Progenitor cell of endocrine pancreas (in vitro differentiated cells): ENCODE measurements around the gene KIF25. TPM values are rescaled to one million over a fixed set of nuclear protein-coding genes. Genes with fewer than 3 reads are reported as not detected.

Source experiments
- DNase-seq: peaks from one replicate; pipeline ENCODE4 v3.0.0; 2021; ENCODE audit warnings: low spot score; ENCODE audit not compliant: unreplicated experiment
- H3K27ac Mint-ChIP-seq: 2 replicates; pipeline ENCODE4 v1.8.0; 2021; ENCODE audit warnings: mild to moderate bottlenecking, moderate library complexity, mixed read lengths
- H3K27me3 Mint-ChIP-seq: 2 replicates; pipeline ENCODE4 v1.8.0; 2021; ENCODE audit warnings: mixed read lengths
- H3K36me3 Mint-ChIP-seq: 2 replicates; pipeline ENCODE4 v1.8.0; 2022; ENCODE audit warnings: mixed read lengths; ENCODE audit not compliant: insufficient read depth
- H3K4me1 Mint-ChIP-seq: 2 replicates; pipeline ENCODE4 v1.8.0; 2021; ENCODE audit warnings: low read depth, mixed read lengths
- H3K4me3 Mint-ChIP-seq: 2 replicates; pipeline ENCODE4 v1.8.0; 2021; ENCODE audit warnings: low read depth, mild to moderate bottlenecking, moderate library complexity, mixed read lengths
- H3K9me3 Mint-ChIP-seq: 2 replicates; pipeline ENCODE4 v1.8.0; 2021; ENCODE audit warnings: low read depth, mixed read lengths
- total RNA-seq: library from RNA; stranded (reverse); gene quantifications from 2 replicates; pipeline ENCODE4 v1.2.1, GENCODE V29; 2021
- TF ChIP-seq, protein P1 (sequence below): fragments of 200-600 bp; sonication (generic); IDR thresholded peaks from one replicate; pipeline ENCODE4 v1.5.0; 2021; ENCODE audit warnings: antibody characterized with exemption, mild to moderate bottlenecking; ENCODE audit not compliant: unreplicated experiment

KIF25 gene
- total RNA-seq, 1 donor from 2014 or later = not detected

DNA sequence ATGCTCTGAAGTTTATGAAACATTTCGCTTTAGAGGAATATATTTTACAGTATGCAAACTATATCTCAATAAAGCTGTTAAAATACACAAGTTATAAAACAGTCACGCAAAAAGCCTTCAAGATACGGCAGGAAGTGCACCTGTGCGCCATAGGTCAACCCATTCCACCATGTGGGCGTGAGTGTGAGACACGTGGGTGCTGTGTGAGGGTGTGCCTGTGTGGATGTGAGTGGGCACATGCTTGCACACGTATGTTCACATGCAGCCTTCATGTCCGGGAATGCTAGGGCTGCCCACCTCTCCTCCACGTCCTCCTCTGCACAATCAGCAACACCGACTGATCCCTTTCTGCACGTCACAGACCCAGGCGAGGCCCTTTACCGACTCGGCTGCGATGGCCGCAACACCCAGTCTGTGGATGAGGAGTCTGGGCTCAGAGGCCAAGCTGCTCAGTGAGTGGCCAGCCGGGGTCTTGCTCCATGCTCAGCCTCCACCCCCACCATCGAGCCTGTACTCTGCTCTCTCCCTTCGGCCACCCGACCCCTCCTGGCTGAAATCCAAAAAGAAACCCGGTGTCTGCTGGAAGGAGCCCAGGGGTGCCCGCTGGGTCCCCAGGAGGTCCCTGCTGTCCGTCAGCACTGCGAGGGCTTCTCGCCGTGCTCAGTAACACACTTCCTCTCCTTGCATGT, 84.5 kb downstream of the KIF25 start:
- H3K27ac Mint-ChIP-seq = no peak overlapping the region

DNA sequence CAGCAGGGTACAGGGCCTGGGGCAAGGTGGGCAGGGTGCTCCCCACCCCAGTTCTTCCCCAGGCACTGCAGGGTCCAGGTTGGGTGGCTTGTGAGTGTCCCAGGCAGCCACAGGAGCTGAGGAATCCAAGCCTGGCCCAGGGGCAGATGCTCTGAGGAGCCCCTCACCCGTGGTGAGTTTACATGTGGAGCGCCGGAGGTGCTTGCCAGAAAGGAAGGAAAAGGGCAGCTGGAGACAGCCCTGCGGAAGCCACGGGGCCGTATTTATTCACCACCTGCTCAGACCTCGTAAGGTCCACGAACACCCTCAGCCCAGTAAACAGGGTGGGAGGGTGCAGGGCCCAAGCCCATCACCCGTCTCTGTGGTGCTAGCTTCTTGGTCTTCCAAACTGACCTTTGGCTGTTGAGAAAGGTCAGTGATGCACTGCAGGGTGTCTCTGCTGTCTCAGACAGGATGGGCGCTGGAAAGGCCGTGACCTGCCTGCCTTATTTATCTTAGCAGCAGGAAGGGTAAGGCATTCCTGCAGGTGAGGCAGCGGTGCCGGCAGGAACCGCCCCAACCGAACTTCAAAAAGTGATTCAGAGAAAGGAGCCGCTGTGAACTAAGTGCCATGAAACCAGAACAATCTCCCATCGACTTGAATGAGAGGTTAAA, 85.5 kb downstream of the KIF25 start:
- Mint-ChIP-seq H3K27me3 (peaks cover 14% of the 10 kb centered on the region), H3K9me3 (no peaks in the 10 kb centered on the region), H3K27ac (no peak overlapping the region), H3K4me3 (no peak overlapping the region), H3K36me3 (no peaks in the 10 kb centered on the region), H3K4me1 (peaks cover 12% of the 10 kb centered on the region)
- TF ChIP-seq, protein P1, sequence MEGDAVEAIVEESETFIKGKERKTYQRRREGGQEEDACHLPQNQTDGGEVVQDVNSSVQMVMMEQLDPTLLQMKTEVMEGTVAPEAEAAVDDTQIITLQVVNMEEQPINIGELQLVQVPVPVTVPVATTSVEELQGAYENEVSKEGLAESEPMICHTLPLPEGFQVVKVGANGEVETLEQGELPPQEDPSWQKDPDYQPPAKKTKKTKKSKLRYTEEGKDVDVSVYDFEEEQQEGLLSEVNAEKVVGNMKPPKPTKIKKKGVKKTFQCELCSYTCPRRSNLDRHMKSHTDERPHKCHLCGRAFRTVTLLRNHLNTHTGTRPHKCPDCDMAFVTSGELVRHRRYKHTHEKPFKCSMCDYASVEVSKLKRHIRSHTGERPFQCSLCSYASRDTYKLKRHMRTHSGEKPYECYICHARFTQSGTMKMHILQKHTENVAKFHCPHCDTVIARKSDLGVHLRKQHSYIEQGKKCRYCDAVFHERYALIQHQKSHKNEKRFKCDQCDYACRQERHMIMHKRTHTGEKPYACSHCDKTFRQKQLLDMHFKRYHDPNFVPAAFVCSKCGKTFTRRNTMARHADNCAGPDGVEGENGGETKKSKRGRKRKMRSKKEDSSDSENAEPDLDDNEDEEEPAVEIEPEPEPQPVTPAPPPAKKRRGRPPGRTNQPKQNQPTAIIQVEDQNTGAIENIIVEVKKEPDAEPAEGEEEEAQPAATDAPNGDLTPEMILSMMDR = no peak
- DNase-seq = no peak

More for the DNA sequence above, 84.5 kb downstream of the KIF25 start:
- no peak overlapping the region for H3K4me3 Mint-ChIP-seq
- H3K36me3 Mint-ChIP-seq = no peaks in the 10 kb centered on the region
- peaks cover 9% of the 10 kb centered on the region for H3K4me1 Mint-ChIP-seq
- H3K27me3 Mint-ChIP-seq = peaks cover 14% of the 10 kb centered on the region
- TF ChIP-seq, protein P1 = no peak
- DNase-seq = no peak
- H3K9me3 Mint-ChIP-seq = no peaks in the 10 kb centered on the region

DNA sequence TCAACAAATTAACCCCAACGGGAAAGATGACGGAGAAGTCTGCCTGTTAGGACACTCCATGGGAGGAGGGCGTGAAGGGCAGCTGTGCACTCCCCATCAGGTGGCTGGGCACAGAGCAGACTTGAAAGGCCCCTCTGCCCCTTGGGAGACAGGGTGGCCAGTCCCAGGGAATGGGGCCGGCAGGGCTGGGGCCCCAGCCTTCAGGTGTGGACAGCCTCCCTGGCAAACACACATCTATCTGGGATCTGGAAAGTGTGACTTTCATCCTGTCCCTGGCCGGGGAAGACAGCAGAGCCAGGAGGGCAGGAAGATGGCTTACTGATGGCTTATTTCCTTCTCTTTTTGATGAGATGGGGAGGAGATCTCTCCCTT, 86.0 kb downstream of the KIF25 start:
- TF ChIP-seq, protein P1 = no peak
- H3K4me1 Mint-ChIP-seq = peaks cover 18% of the 10 kb centered on the region
- H3K4me3 Mint-ChIP-seq = no peak overlapping the region
- no peak overlapping the region for H3K27ac Mint-ChIP-seq
- H3K27me3 Mint-ChIP-seq = peaks cover 14% of the 10 kb centered on the region
- H3K9me3 Mint-ChIP-seq = no peaks in the 10 kb centered on the region
- H3K36me3 Mint-ChIP-seq = no peaks in the 10 kb centered on the region
- DNase-seq = no peak

DNA sequence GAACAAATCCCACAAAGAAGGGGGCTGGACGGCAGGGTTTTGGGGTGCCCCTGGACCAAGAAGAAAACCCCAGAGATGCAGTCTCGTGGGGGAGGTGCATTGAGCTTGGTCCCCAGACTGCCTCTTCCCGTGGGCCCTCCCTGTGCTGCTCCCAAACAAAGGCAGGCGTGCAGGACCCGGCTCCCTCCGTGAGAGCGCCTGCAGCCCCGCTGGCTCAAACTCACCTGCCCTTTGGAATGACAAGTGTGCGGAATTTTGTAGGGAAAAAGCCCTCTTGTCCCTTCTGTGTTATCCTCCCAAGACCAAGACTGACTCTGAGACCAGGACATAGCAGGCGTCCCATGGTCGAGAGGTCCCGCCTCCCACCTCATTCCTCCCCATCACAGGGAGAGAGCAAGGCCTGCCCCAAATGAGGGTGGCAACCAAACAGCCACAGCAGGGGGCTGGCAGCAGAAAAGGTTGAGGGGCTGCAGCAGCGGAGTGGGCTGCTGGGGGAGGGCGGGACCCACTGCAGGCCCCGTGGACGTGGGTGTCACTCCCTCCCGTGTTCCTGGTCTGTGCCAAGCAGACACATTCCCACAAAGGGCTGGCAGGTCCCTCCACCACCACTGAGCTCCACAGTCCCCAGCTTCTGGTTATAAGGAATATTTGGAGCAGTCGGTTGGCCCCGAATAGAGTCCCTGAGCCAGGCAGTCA, 87.1 kb downstream of the KIF25 start:
- no peak for DNase-seq
- Mint-ChIP-seq H3K9me3 (no peaks in the 10 kb centered on the region), H3K4me1 (peaks cover 25% of the 10 kb centered on the region), H3K4me3 (no peak overlapping the region), H3K27me3 (peaks cover 14% of the 10 kb centered on the region), H3K27ac (no peak overlapping the region), H3K36me3 (no peaks in the 10 kb centered on the region)
- TF ChIP-seq, protein P1 = no peak

DNA sequence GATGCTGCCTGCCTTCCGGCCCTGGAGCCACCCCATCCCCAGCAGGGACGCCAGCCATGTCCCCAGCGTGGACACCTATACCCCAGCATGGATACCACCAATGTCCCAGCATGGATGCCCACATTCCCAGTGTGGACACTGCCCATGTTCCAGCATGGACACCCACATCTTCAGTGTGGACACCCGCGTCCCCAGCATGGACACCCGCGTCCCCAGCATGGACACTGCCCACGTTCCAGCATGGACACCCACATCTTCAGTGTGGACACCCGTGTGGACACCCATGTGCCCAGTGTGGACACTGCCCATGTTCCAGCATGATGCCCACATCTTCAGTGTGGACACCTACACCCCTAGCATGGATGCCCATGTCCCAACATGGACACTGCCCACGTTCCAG, 88.6 kb downstream of the KIF25 start:
- Mint-ChIP-seq H3K4me1 (peaks cover 25% of the 10 kb centered on the region), H3K4me3 (no peak overlapping the region), H3K36me3 (no peaks in the 10 kb centered on the region), H3K27me3 (peaks cover 14% of the 10 kb centered on the region), H3K27ac (no peak overlapping the region), H3K9me3 (no peaks in the 10 kb centered on the region)
- TF ChIP-seq, protein P1 = no peak
- no peak for DNase-seq
